Chondrocyte (in vitro differentiated cells): ENCODE data around the gene SPINK1. TPM values are rescaled to one million over a fixed set of nuclear protein-coding genes. Genes with fewer than 3 reads are reported as not detected.

Source experiments
- DNase-seq: peaks from one replicate; pipeline ENCODE4 v3.0.0; 2021; ENCODE audit warnings: mixed read lengths, low spot score
- H3K27ac Mint-ChIP-seq: one replicate; pipeline ENCODE4 v1.8.0; 2021; ENCODE audit warnings: mild to moderate bottlenecking, moderate library complexity, mixed read lengths; ENCODE audit not compliant: unreplicated experiment
- H3K27me3 Mint-ChIP-seq: 2 replicates; pipeline ENCODE4 v1.8.0; 2021; ENCODE audit warnings: low read depth, mixed read lengths
- H3K36me3 Mint-ChIP-seq: 2 replicates; pipeline ENCODE4 v1.8.0; 2021; ENCODE audit warnings: low read depth, mixed read lengths
- H3K4me1 Mint-ChIP-seq: 2 replicates; pipeline ENCODE4 v1.8.0; 2021; ENCODE audit warnings: low read depth, mild to moderate bottlenecking, mixed read lengths
- H3K4me3 Mint-ChIP-seq: one replicate; pipeline ENCODE4 v1.8.0; 2021; ENCODE audit warnings: mild to moderate bottlenecking, moderate library complexity, mixed read lengths; ENCODE audit not compliant: unreplicated experiment
- H3K9me3 Mint-ChIP-seq: 2 replicates; pipeline ENCODE4 v1.8.0; 2021; ENCODE audit warnings: low read depth, mixed read lengths
- CTCF ChIP-seq: fragments of 200-600 bp; sonication (generic); IDR thresholded peaks from 2 replicates; pipeline ENCODE4 v1.5.0; 2021; ENCODE audit warnings: antibody characterized with exemption, mild to moderate bottlenecking, moderate library complexity
- total RNA-seq: library from RNA; stranded (reverse); gene quantifications from 3 replicates; pipeline ENCODE4 v1.2.1, GENCODE V29; 2021

Gene SPINK1
- total RNA-seq, 1 donor from 2014 or later = not detected

DNA sequence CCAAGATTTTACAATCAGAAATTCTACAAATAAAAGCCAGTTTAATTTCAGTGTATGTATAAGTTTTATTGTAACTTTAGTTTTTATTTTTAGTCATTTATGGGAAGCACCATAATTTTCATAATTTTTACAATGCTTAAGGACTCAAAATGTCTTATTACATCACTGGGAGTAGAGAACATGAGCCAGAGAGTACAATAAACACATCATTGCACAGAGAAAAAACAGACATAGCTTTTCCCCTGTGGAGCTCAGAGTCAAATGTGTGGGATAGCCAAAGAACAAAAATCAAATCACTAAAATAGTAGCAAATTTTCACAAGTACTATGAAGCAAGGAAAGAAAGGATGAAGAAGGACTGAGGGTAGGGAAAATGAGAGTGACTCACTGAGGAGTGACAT lies 43.4 kb downstream of the SPINK1 start:
- H3K36me3 Mint-ChIP-seq = no peaks in the 10 kb centered on the region
- H3K4me3 Mint-ChIP-seq = no peak overlapping the region
- no peak for TF ChIP-seq CTCF
- no peaks in the 10 kb centered on the region for H3K9me3 Mint-ChIP-seq
- H3K27me3 Mint-ChIP-seq = no peaks in the 10 kb centered on the region
- H3K27ac Mint-ChIP-seq = no peak overlapping the region
- H3K4me1 Mint-ChIP-seq = no peaks in the 10 kb centered on the region
- DNase-seq = no peak

- TF ChIP-seq CTCF = no peak
- no peaks in the 10 kb centered on the region for H3K27me3 Mint-ChIP-seq
- peaks cover 15% of the 10 kb centered on the region for H3K4me1 Mint-ChIP-seq
- no peak overlapping the region for H3K4me3 Mint-ChIP-seq
- no peak overlapping the region for H3K27ac Mint-ChIP-seq
- no peak for DNase-seq
- H3K36me3 Mint-ChIP-seq = no peaks in the 10 kb centered on the region
- H3K9me3 Mint-ChIP-seq = no peaks in the 10 kb centered on the region
Observed at GRCh38 chr5:147786142-147786541, 45.3 kb downstream of the SPINK1 start.

GRCh38 chr5:147784146-147784987 lies 47.1 kb downstream of the SPINK1 start:
- TF ChIP-seq CTCF = no peak
- Mint-ChIP-seq H3K9me3 (no peaks in the 10 kb centered on the region), H3K27ac (no peak overlapping the region), H3K27me3 (no peaks in the 10 kb centered on the region), H3K36me3 (no peaks in the 10 kb centered on the region), H3K4me3 (no peak overlapping the region), H3K4me1 (peaks cover 18% of the 10 kb centered on the region)
- DNase-seq = no peak

DNA sequence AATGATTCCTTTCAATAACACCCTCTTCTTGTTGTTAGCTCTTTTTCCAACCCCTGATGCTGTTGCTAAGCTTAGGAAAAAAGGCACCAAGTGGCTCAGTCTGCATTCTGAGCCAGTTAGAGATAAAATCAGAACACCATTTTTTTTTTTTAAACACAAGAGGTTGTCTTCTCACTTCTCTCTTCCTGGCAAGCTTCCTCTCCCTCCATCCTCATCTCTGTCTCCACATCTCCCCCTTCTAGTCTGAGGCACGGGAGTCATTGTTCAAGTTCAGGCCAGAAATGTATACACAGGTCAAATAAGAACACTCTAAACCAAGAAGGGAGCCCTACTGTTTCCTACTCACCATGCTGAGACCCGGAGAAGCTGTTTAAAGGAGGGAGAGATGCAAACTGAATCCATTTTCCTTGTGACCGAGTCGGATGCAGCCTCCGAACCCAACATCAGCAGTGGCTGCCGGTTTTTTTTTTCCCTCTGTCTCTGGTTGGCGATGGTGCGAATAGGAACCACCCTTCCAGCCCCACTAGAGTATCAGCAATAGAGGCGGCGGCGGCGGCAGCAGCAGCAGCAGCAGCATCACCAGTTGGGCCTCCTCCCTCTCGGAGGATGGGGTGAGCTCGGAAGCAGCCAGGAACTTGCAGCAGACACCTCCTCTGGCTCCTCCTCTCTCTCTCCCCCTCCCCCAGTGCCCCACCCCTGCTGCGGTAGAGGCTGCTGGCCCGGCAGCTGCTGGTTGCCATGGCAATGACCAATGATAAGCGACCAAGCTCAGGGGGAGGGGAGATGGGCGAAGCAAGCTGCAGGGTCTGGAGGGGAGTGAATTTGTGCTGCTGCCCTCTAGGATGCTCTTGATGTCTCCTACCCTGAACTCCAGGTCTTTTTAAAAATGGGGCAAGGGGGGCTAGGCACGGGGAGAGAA lies 49.1 kb downstream of the SPINK1 start, which contains the start of gene JAKMIP2:
JAKMIP2 (minus strand) TSS at position 619 of the 919 bp plus-strand sequence. CDS start 110,922 bp downstream, outside the sequence.
- Mint-ChIP-seq H3K27ac (peak within 1 kb of the TSS; percentile 68), H3K27me3 (no peaks in the 10 kb centered on the region), H3K9me3 (no peaks in the 10 kb centered on the region), H3K4me1 (peaks cover 18% of the 10 kb centered on the region), H3K4me3 (peak within 1 kb of the TSS; percentile 77), H3K36me3 (no peaks in the 10 kb centered on the region)
- DNase-seq = peak; percentile 95
- TF ChIP-seq CTCF = no peak

DNA sequence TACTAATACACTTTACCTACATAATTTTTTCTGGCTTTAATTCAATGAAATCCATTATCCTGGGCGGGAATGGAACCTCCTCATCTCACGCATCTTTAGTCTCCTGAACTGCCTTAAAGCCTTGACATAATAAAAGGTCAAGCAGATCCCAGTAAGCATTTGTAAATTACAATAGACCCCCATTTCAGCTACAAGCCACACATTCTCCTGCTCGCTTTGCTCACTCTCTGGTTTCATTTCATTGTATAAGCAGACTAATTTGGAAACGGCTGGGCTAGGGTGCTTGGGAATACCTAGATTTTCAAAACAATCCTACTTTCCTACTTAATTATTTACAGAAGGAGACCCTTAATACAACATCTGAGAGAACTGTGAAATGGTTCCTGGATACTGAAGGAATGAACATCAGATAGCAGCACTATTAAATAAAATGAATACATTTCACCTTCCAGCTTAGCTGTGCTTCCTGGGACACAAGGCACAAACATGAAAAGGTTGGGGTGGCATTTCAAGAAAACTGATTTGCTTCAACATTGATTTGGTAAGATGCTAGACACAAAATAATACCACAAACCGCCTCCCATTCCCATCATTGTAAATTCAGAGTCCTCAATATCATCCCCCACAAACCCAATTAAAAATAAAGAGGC lies 50.4 kb downstream of the SPINK1 start:
- H3K4me1 Mint-ChIP-seq = peaks cover 18% of the 10 kb centered on the region
- H3K4me3 Mint-ChIP-seq = peak overlapping the region; percentile 14
- no peaks in the 10 kb centered on the region for H3K27me3 Mint-ChIP-seq
- H3K9me3 Mint-ChIP-seq = no peaks in the 10 kb centered on the region
- no peaks in the 10 kb centered on the region for H3K36me3 Mint-ChIP-seq
- H3K27ac Mint-ChIP-seq = peak overlapping the region; percentile 70
- no peak for DNase-seq
- no peak for TF ChIP-seq CTCF
